Measurements from ENCODE around the gene AGFG2.
"Not testable (repeated sequence)": the region's sequence is repeated elsewhere in the genome, so short reads cannot be mapped to it uniquely, and the experiment has no call there.

The AGFG2 gene

GRCh38 chr7:100521076-100521475 is 17.9 kb upstream of the AGFG2 start:
- no peak for DNase-seq

GRCh38 chr7:100521909-100522593 is 17.0 kb upstream of the AGFG2 start:
- DNase-seq: not testable (repeated sequence)

DNA sequence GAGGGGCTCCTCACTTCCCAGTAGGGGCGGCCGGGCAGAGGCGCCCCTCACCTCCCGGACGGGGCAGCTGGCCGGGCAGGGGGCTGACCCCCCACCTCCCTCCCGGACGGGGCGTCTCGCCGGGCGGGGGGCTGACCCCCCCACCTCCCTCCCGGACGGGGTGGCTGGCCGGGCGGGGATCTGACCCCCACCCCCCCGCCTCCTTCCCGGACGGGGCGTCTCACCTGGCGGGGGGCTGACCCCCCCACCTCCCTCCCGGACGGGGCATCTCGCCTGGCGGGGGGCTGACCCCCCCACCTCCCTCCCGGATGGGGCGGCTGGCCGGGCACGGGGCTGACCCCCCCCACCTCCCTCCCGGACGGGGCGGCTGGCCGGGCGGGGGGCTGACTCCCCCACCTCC is 15.8 kb upstream of the AGFG2 start:
- not testable (repeated sequence) for DNase-seq

- not testable (repeated sequence) for DNase-seq
Measured at GRCh38 chr7:100528108-100528866, 10.7 kb upstream of the AGFG2 start.

- DNase-seq: no peak
Measured at GRCh38 chr7:100532165-100533022, 6.6 kb upstream of the AGFG2 start.

DNA sequence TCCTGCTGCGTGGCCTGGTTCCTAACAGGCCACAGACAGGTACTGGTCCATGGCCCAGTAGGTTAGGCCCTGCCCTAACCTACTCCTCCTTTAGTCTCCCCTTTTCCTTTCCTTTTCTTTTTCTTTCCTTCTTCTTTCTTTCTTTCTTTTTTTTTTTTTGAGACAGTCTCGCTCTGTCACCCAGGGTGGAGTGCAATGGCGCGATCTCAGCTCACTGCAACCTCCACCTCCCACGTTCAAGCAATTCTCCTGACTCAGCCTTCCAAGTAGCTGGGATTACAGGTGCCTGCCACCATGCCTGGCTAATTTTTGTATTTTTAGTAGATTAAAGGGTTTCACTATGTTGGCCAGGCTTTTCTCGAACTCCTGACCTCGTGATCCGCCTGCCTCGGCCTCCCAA is 3.0 kb upstream of the AGFG2 start:
- not testable (repeated sequence) for DNase-seq

DNA sequence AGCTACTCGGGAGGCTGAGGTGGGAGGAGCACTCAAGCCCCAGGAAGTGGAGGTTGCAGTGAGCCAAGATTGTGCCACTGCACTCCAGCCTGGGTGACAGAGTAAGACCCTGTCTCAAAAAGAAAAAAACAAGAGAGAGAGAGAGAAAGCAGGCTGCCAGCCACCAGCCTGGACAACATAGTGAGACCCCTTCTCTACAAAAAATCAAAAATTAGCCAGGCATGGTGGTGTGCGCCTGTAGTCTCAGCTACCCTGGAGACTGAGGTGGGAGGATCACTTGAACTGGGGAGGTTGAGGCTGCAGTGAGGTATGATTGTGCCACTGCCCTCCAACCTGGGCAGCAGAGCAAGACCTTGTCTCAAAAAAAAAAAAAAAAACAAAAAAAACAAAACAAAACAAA is 2.3 kb upstream of the AGFG2 start:
- not testable (repeated sequence) for DNase-seq

- DNase-seq: no peak
Measured at GRCh38 chr7:100538348-100538653, 702 bp upstream of the AGFG2 start.

DNA sequence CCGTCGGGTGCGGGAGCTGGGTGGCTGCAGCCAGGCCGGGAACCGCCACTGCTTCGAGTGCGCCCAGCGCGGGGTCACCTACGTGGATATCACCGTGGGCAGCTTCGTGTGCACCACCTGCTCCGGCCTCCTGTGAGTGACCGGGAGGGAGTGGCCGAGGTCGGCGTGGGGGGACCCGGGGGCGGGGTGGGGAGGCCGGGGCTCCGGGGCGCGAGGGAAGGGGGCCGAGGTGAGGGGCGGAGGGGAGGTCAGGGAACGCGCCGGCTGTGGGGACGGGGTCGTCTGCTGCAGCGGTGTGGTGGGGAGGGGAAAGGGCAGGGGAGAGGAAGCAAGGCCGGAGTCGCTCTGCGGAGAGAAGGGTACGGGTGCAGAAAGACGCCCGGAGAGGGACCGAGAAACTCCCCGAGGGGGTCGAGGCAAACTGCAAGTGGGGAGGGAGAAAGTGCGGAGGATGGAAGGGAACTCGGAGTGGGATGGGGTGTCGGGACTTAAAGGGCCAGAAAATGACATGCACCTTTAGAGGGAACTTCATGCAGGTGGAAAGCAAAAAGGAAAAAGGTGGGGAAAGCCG is 518 bp downstream of the AGFG2 start:
- no peak for DNase-seq

DNA sequence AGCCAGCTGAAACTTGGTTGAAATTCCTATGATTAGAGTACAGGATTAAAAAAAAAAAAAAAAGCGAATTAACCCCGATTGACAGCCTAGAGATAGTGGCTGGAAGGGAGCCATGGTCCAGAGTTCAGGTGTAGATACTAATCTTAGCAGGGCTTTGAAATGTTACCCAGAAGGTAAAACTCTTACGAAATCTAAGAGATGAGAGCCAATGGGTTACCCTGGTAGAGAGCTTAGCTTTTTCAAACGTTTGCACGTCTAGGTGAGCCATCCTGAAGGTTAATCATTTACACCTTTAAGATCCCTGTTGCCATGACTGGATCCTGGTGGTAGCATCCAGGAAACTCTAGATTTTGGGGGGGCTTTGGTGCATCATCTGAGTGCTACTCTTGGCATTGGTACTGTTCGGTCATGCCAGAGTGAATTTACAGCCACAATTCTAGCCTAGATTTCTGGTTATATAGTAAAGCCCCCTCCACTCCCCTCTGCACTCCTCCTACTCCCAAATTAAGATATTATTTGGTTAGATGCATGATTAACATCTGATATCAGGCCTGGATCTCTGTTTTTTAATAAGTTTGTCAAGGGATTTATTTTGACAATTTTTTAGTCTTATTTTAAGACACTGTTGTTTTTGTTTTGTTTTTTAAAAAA is 1.2 kb downstream of the AGFG2 start:
- DNase-seq: no peak

DNA sequence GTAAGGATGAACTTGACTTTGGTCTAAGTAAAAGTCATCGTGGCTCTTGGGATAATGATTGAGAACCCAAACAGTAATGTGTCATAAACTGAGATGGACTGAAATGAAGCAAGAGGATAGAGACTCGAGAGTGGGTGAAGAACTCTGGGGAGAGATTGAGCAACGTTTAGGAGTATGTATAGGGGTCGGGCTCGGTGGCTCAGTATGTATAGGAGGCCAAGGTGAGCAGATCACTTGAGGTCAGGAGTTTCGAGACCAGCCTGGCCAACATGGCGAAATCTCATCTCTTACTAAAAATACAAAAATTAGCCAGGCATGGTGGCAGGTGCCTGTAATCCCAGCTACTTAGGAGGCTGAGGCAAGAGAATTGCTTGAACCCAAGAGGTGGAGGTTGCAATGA is 2.3 kb downstream of the AGFG2 start:
- DNase-seq: not testable (repeated sequence)

GRCh38 chr7:100543586-100543985 is 4.6 kb downstream of the AGFG2 start:
- DNase-seq: no peak

- no peak for DNase-seq
Measured at GRCh38 chr7:100544386-100544785, 5.4 kb downstream of the AGFG2 start.

- DNase-seq: no peak
Measured at GRCh38 chr7:100544967-100545359, 6.0 kb downstream of the AGFG2 start.

GRCh38 chr7:100545360-100546128 is 6.5 kb downstream of the AGFG2 start:
- peak; percentile 33 for DNase-seq

DNA sequence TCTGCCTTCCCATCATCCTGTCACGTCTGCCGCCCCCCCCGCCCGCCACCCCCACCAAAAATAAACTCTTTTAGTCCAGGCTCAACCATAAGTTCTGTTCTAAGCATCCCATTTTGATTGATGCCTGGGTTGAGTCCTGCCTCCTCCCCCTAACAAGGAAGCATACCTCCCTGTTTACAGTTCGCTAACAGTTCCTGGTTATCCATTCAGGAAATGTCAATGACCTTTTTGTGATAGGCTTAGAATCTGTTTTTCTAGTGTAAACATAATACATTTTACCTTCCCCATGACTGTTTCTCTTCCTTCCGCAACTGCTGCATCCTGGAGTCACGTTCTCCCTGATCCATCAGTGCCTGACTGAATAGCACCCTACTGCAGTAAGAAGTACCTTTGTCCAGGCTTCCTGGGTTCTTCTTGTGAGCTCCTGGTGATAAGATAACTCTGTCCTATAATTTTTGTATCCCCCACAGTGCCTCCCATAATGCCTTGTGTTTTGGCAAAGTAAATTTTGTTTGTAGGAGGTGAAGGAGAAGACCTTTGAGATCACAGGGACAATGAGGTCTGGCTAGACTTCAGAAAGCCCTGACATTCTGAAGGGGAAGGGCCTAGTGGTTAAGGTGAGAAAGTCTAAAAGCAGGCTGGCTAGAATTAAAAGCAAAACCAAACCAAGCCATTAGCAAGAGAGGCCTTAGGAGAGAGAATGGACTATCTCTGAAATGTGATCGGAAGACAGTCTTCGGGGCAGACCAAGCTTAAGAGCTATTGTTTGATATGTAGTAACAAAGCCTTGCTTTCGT is 7.3 kb downstream of the AGFG2 start:
- DNase-seq: no peak

DNA sequence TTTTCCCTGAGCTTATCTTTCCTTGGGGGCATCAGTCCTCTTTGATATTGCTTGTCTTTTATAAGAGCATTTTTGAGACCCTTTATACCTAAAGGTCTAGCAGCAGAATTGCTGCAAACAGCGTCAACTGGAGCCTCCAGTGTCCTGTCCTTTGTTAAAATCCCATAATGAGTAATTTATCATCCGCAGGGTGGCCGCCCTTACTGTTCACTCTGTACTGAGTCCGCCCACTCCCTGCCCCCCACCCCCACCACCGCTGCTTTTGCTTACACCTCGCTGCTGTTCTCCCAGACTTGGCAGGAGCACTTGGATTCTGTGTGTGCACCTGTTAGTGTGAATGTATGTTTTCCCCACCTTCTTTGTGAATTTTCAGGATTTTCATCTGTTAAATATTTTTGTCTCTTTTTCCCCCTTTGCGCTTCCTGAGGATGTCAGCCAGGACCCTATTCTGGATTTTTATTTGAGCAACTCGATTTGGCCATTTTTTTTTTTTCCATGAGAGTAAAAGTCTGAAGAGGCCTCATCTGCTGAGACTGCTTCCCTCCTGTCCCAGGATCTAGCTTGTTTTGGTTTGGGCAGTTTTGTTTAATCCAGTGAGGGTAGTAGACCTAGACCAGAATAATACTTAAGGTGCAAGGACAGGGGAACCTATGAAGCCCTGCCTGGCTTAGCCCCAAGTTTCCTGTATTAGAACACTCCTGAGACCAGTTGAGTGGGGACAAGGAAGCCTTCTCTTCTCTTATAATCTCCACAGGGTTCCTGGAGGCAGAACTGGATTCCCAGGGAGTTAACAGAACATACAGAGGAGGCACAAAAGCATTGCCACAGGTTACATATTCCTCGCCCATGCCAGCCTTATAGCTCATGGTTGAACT is 8.2 kb downstream of the AGFG2 start:
- DNase-seq: no peak

- DNase-seq: no peak
Measured at GRCh38 chr7:100547872-100548271, 8.9 kb downstream of the AGFG2 start.

DNA sequence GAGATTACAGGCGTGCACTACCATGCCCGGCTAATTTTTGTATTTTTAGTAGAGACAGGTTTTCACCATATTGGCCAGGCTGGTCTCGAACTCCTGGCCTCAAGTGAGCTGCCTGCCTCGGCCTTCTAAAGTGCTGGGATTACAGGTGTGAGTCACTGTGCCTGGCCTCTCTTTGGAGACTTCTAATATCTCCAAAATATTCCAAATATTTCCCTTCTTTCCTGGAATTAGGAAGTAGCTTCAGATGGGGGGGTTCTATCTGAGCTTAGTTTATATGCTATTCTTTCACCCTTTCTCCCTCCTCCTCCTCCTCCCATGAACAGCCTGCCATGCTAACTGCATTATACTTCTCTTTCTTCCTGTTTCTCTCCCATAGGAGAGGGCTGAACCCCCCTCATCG is 9.4 kb downstream of the AGFG2 start:
- DNase-seq: not testable (repeated sequence)

GRCh38 chr7:100552532-100552931 is 13.5 kb downstream of the AGFG2 start:
- DNase-seq: no peak
